HepG2 (cell line): Measurements from ENCODE around the gene SLC2A8. TPM values are rescaled to one million over a fixed set of nuclear protein-coding genes. Genes with fewer than 3 reads are reported as not detected.

Experiments
- ARID4A ChIP-seq: sonication (generic); formaldehyde crosslinking; IDR thresholded peaks from 2 replicates; pipeline ENCODE4 v1.5.0; 2020; ENCODE audit warnings: mild to moderate bottlenecking, missing genetic modification reagents, borderline replicate concordance
- CENPX ChIP-seq: sonication (generic); formaldehyde crosslinking; IDR thresholded peaks from 2 replicates; pipeline ENCODE4 v1.9.0; 2021; ENCODE audit warnings: mild to moderate bottlenecking, missing genetic modification reagents, moderate library complexity
- KLF6 ChIP-seq: IDR thresholded peaks from 2 replicates; pipeline ENCODE4 v1.8.0; 2016; ENCODE audit warnings: missing biosample characterization, missing genetic modification reagents
- SNAPC2 ChIP-seq: sonication (generic); formaldehyde crosslinking; IDR thresholded peaks from 2 replicates; pipeline ENCODE4 v1.8.1; 2022; ENCODE audit warnings: mild to moderate bottlenecking, missing genetic modification reagents
- SPEN ChIP-seq: sonication (generic); formaldehyde crosslinking; IDR thresholded peaks from 2 replicates; pipeline ENCODE4 v1.5.1; 2020; ENCODE audit warnings: low read depth, mild to moderate bottlenecking, missing genetic modification reagents
- TFDP1 ChIP-seq: IDR thresholded peaks from 2 replicates; pipeline ENCODE4 v1.6.1; 2016; ENCODE audit warnings: missing compliant biosample characterization, missing genetic modification reagents, borderline replicate concordance
- TFDP2 ChIP-seq: sonication (generic); formaldehyde crosslinking; IDR thresholded peaks from 2 replicates; pipeline ENCODE4 v1.4.0; 2020; ENCODE audit warnings: missing genetic modification reagents
- ZFY ChIP-seq: sonication (generic); formaldehyde crosslinking; IDR thresholded peaks from 2 replicates; pipeline ENCODE4 v1.4.0; 2020; ENCODE audit warnings: missing genetic modification reagents
- ZNF10 ChIP-seq: sonication (generic); formaldehyde crosslinking; IDR thresholded peaks from 2 replicates; pipeline ENCODE4 v1.4.0; 2020; ENCODE audit warnings: mild to moderate bottlenecking, low read depth, missing genetic modification reagents, borderline replicate concordance
- ZNF552 ChIP-seq: sonication (generic); formaldehyde crosslinking; IDR thresholded peaks from 2 replicates; pipeline ENCODE4 v1.9.0; 2022; ENCODE audit warnings: missing genetic modification reagents, mild to moderate bottlenecking, borderline replicate concordance
- ZNF615 ChIP-seq: sonication (generic); formaldehyde crosslinking; IDR thresholded peaks from 2 replicates; pipeline ENCODE4 v1.5.0; 2020; ENCODE audit warnings: mild to moderate bottlenecking, missing genetic modification reagents, borderline replicate concordance
- ZNF747 ChIP-seq: sonication (generic); formaldehyde crosslinking; IDR thresholded peaks from 2 replicates; pipeline ENCODE4 v1.8.1; 2023; ENCODE audit warnings: missing genetic modification reagents, mild to moderate bottlenecking, borderline replicate concordance
- ZSCAN30 ChIP-seq: sonication (generic); formaldehyde crosslinking; IDR thresholded peaks from 2 replicates; pipeline ENCODE4 v1.5.0; 2020; ENCODE audit warnings: mild to moderate bottlenecking, missing genetic modification reagents
- polyA plus RNA-seq, 8 experiments: library from polyadenylated mRNA; depleted of rRNA in 3 of 8; stranded (reverse) in 7 of 8; unstranded in 1 of 8; fragments of >200 nt; fragmentation: Illumina TruSeq in 4 of 8; extraction: Trizol in 4 of 8; gene quantifications; 2 replicates each; pipeline versions ENCODE4 v1.2.1 to v1.2.3, GENCODE V29; 2011 to 2016; ENCODE audit warnings: low read depth in 4 of 8, missing spikeins in 1 of 8, mixed read lengths in 1 of 8; ENCODE audit not compliant: insufficient read depth in 1 of 8
- total RNA-seq, 5 experiments: library from RNA; depleted of rRNA; stranded (reverse); fragments of >200 nt; fragmentation: Illumina TruSeq; extraction: Trizol; gene quantifications; 2 replicates each; pipeline ENCODE4 v1.2.3, GENCODE V29; 2016; ENCODE audit warnings: low read depth in 1 of 5
- TF ChIP-seq, protein P1 (sequence below): sonication (generic); formaldehyde crosslinking; conservative IDR thresholded peaks from 2 replicates; pipeline ENCODE4 v1.4.0; 2020; ENCODE audit warnings: missing genetic modification reagents
- TF ChIP-seq, protein P2 (sequence below): sonication (generic); formaldehyde crosslinking; IDR thresholded peaks from 2 replicates; pipeline ENCODE4 v1.9.0; 2021; ENCODE audit warnings: missing genetic modification reagents, mild to moderate bottlenecking, borderline replicate concordance

Gene SLC2A8
- total and polyA plus RNA-seq, 2 of the 13 experiments (the other 11 are each of a cell fraction or from before 2014, with no cell fraction given): 22.6 to 48.6 TPM

GRCh38 chr9:127450830-127451607, 54.0 kb downstream of the SLC2A8 start, which contains the start of the genes LRSAM1 and RPL12 (continued):
- TF ChIP-seq SPEN (CRISPR knock-in tag) (peak; percentile 100), ZSCAN30 (CRISPR knock-in tag) (peak; percentile 77; the same call in 1 of the 2 replicates), SNAPC2 (no peak), ZNF10 (CRISPR knock-in tag) (no peak), CENPX (CRISPR knock-in tag) (no peak), ZNF747 (CRISPR knock-in tag) (peak; percentile 80), TFDP1 (CRISPR knock-in tag) (peak; percentile 55; the same call in 1 of the 2 replicates), ZNF552 (CRISPR knock-in tag) (peak; percentile 44; the same call in 1 of the 2 replicates), ZFY (CRISPR knock-in tag) (peak; percentile 94), ARID4A (CRISPR knock-in tag) (peak; percentile 97), ZNF615 (0 out of 2 replicates have a peak, but pooled peaks have one; percentile 61), KLF6 (CRISPR knock-in tag) (peak; percentile 85), TFDP2 (CRISPR knock-in tag) (peak; percentile 73)
- TF ChIP-seq, protein P1, sequence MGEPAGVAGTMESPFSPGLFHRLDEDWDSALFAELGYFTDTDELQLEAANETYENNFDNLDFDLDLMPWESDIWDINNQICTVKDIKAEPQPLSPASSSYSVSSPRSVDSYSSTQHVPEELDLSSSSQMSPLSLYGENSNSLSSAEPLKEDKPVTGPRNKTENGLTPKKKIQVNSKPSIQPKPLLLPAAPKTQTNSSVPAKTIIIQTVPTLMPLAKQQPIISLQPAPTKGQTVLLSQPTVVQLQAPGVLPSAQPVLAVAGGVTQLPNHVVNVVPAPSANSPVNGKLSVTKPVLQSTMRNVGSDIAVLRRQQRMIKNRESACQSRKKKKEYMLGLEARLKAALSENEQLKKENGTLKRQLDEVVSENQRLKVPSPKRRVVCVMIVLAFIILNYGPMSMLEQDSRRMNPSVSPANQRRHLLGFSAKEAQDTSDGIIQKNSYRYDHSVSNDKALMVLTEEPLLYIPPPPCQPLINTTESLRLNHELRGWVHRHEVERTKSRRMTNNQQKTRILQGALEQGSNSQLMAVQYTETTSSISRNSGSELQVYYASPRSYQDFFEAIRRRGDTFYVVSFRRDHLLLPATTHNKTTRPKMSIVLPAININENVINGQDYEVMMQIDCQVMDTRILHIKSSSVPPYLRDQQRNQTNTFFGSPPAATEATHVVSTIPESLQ (CRISPR knock-in tag): no peak
- TF ChIP-seq, protein P2, sequence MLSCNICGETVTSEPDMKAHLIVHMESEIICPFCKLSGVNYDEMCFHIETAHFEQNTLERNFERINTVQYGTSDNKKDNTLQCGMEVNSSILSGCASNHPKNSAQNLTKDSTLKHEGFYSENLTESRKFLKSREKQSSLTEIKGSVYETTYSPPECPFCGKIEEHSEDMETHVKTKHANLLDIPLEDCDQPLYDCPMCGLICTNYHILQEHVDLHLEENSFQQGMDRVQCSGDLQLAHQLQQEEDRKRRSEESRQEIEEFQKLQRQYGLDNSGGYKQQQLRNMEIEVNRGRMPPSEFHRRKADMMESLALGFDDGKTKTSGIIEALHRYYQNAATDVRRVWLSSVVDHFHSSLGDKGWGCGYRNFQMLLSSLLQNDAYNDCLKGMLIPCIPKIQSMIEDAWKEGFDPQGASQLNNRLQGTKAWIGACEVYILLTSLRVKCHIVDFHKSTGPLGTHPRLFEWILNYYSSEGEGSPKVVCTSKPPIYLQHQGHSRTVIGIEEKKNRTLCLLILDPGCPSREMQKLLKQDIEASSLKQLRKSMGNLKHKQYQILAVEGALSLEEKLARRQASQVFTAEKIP (CRISPR knock-in tag): no peak
